ENCODE results near the gene CLDN7. TPM values are rescaled to one million over a fixed set of nuclear protein-coding genes. Genes with fewer than 3 reads are reported as not detected.
A peak's percentile ranks its signal among the peaks of the same experiment; 100 is the strongest.

CLDN7 gene
- total RNA-seq, 1 experiment from 2014 or later = 177 TPM

DNA sequence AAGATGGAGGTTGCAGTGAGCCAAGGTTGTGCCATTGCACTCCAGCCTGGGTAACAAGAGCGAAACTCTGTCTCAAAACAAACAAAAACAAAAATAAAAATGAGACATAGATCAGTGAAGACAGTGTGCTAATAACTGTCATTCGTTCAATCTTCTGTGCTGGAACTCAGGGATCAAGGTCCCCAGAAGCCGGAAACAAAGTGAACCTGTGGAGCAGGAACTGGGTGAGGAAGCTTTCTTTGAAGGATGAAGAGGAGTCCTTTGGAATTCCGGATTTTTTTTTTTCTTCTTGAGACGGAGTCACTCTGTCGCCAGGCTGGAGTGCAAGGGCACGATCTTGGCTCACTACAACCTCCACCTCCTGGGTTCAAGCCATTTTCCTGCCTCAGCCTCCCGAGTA is 17.2 kb upstream of the CLDN7 start:
- H3K23ac ChIP-seq (ENCODE audit: insufficient read length, low read depth, low read length) = no peak overlapping the region
- Mint-ChIP-seq H3K27ac (no peak overlapping the region), H3K27me3 (ENCODE audit: low read depth) (peaks cover 14% of the 10 kb centered on the region), H3K9me3 (no peaks in the 10 kb centered on the region), H3K36me3 (ENCODE audit: insufficient read depth in 1 of 3, low read depth in 3 of 3) (peaks cover 0 to 2% (median 0%) of the 10 kb centered on the region in 3 experiments; a peak in 2 of 7 replicates), H3K4me3 (peak overlapping the region in 1 of 2 experiments; percentile 59; a peak in 2 of 5 replicates), H3K4me1 (peaks cover 16 to 23% of the 10 kb centered on the region in 2 experiments)
- no peak overlapping the region for H4K5ac ChIP-seq (ENCODE audit: insufficient read length, low read depth, low read length)
- no peak overlapping the region for H3K56ac ChIP-seq (ENCODE audit: insufficient read length, low read depth, low read length)
- no peak overlapping the region for H3K14ac ChIP-seq (ENCODE audit: insufficient read depth, low read length)
- H3K27ac ChIP-seq (ENCODE audit: insufficient read length, low read depth, low read length) = no peak overlapping the region
- no peak overlapping the region for H4K91ac ChIP-seq (ENCODE audit: insufficient read length, low read depth, low read length)
- H3K4me1 ChIP-seq (ENCODE audit: insufficient read depth, low read length) = peaks cover 4% of the 10 kb centered on the region; the same call in 1 of the 2 replicates
- no peak overlapping the region for H3K9ac ChIP-seq (ENCODE audit: extremely low read depth, insufficient read length, low read length)
- H3K27me3 ChIP-seq (ENCODE audit: insufficient read depth, low read length) = no peaks in the 10 kb centered on the region
- H2BK12ac ChIP-seq (ENCODE audit: insufficient read length, low read depth, low read length) = no peak overlapping the region
- peaks cover 12% of the 10 kb centered on the region for H3K23me2 ChIP-seq (ENCODE audit: insufficient read length, low read depth, low read length, poor library complexity, severe bottlenecking)
- no peak overlapping the region for H2AK5ac ChIP-seq (ENCODE audit: insufficient read length, low read length)
- no peak overlapping the region for H2BK20ac ChIP-seq (ENCODE audit: low read depth, low read length, poor library complexity, severe bottlenecking)
- no peak overlapping the region for H3K18ac ChIP-seq (ENCODE audit: insufficient read length, low read depth, low read length)
- no peaks in the 10 kb centered on the region for H3K79me2 ChIP-seq (ENCODE audit: insufficient read depth, low read length)
- WGBS (ENCODE audit: extremely low coverage, insufficient read length, low lambda C conversion rate) = no CpG with 5 or more reads among the region's 8 CpGs
- no peak overlapping the region for H2BK120ac ChIP-seq (ENCODE audit: low read depth, low read length, poor library complexity, severe bottlenecking)
- H2BK15ac ChIP-seq (ENCODE audit: low read depth, low read length) = no peak overlapping the region
- no peak for DNase-seq
- no peaks in the 10 kb centered on the region for H3K79me1 ChIP-seq (ENCODE audit: insufficient read depth, low read depth, low read length, poor library complexity, severe bottlenecking)
- no peak overlapping the region for H4K8ac ChIP-seq (replicated peaks; ENCODE audit: insufficient read length, low read depth, low read length)
- no peak overlapping the region for H3K4me2 ChIP-seq (ENCODE audit: insufficient read depth, insufficient read length, low read length)
- no peaks in the 10 kb centered on the region for H3K9me3 ChIP-seq (ENCODE audit: control insufficient read depth, low read depth, low read length)
- TF ChIP-seq, protein P1, sequence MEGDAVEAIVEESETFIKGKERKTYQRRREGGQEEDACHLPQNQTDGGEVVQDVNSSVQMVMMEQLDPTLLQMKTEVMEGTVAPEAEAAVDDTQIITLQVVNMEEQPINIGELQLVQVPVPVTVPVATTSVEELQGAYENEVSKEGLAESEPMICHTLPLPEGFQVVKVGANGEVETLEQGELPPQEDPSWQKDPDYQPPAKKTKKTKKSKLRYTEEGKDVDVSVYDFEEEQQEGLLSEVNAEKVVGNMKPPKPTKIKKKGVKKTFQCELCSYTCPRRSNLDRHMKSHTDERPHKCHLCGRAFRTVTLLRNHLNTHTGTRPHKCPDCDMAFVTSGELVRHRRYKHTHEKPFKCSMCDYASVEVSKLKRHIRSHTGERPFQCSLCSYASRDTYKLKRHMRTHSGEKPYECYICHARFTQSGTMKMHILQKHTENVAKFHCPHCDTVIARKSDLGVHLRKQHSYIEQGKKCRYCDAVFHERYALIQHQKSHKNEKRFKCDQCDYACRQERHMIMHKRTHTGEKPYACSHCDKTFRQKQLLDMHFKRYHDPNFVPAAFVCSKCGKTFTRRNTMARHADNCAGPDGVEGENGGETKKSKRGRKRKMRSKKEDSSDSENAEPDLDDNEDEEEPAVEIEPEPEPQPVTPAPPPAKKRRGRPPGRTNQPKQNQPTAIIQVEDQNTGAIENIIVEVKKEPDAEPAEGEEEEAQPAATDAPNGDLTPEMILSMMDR (conservative IDR thresholded peaks at IDR 0.05) = no peak
- no peaks in the 10 kb centered on the region for H4K20me1 ChIP-seq (ENCODE audit: control insufficient read depth, insufficient read depth, insufficient read length)
- H2AFZ ChIP-seq (ENCODE audit: low read length) = no peak overlapping the region
- H2BK5ac ChIP-seq (ENCODE audit: insufficient read length, low read length) = no peak overlapping the region
- no peak overlapping the region for H3T11ph ChIP-seq (ENCODE audit: low read length)
- H3K4ac ChIP-seq (ENCODE audit: low read depth, low read length) = no peak overlapping the region

Measured in H9 (cell line).